ENCODE results near the gene CASP8AP2.
"Not testable (repeated sequence)": the region's sequence is repeated elsewhere in the genome, so short reads cannot be mapped to it uniquely, and the experiment has no call there.

CASP8AP2 gene

GRCh38 chr6:89887452-89888137 is 57.9 kb downstream of the CASP8AP2 start:
- no peaks in the 10 kb centered on the region for H3K9me3 Mint-ChIP-seq
- no peaks in the 10 kb centered on the region for H3K36me3 Mint-ChIP-seq (ENCODE audit: low read depth)
- peaks cover 46% of the 10 kb centered on the region for H3K27me3 Mint-ChIP-seq
- intact Hi-C loops (cut with micrococcal nuclease): no loop called here
- H3K4me1 Mint-ChIP-seq (ENCODE audit: low read depth): no peaks in the 10 kb centered on the region
- H3K4me3 Mint-ChIP-seq: no peak overlapping the region
- H3K27ac Mint-ChIP-seq: no peak overlapping the region

- Mint-ChIP-seq H3K27ac (no peak overlapping the region), H3K36me3 (ENCODE audit: low read depth) (no peaks in the 10 kb centered on the region), H3K4me3 (no peak overlapping the region), H3K27me3 (peaks cover 50% of the 10 kb centered on the region), H3K4me1 (ENCODE audit: low read depth) (no peaks in the 10 kb centered on the region), H3K9me3 (no peaks in the 10 kb centered on the region)
- intact Hi-C loops (cut with micrococcal nuclease): no loop called here
Measured at GRCh38 chr6:89888138-89888514, 58.4 kb downstream of the CASP8AP2 start.

- H3K27me3 Mint-ChIP-seq: peaks cover 52% of the 10 kb centered on the region
- intact Hi-C loops (cut with micrococcal nuclease): no loop called here
Measured at GRCh38 chr6:89888871-89889270, 59.2 kb downstream of the CASP8AP2 start.

GRCh38 chr6:89890845-89891528 is 61.3 kb downstream of the CASP8AP2 start:
- H3K9me3 Mint-ChIP-seq; H3K4me1 Mint-ChIP-seq (ENCODE audit: low read depth); H3K4me3 Mint-ChIP-seq; intact Hi-C loops (cut with micrococcal nuclease); H3K36me3 Mint-ChIP-seq (ENCODE audit: low read depth); H3K27ac Mint-ChIP-seq: not testable (repeated sequence)
- H3K27me3 Mint-ChIP-seq: peaks cover 52% of the 10 kb centered on the region

More at GRCh38 chr6:89888871-89889270, 59.2 kb downstream of the CASP8AP2 start:
- H3K4me1 Mint-ChIP-seq (ENCODE audit: low read depth): no peaks in the 10 kb centered on the region
- no peaks in the 10 kb centered on the region for H3K9me3 Mint-ChIP-seq
- no peaks in the 10 kb centered on the region for H3K36me3 Mint-ChIP-seq (ENCODE audit: low read depth)
- H3K27ac Mint-ChIP-seq: no peak overlapping the region
- H3K4me3 Mint-ChIP-seq: no peak overlapping the region

- H3K4me1 Mint-ChIP-seq (ENCODE audit: low read depth); H3K27ac Mint-ChIP-seq; intact Hi-C loops (cut with micrococcal nuclease); H3K4me3 Mint-ChIP-seq; H3K9me3 Mint-ChIP-seq; H3K36me3 Mint-ChIP-seq (ENCODE audit: low read depth): not testable (repeated sequence)
- H3K27me3 Mint-ChIP-seq: peaks cover 41% of the 10 kb centered on the region
Measured at GRCh38 chr6:89892577-89892976, 62.9 kb downstream of the CASP8AP2 start.

GRCh38 chr6:89894169-89894568 is 64.5 kb downstream of the CASP8AP2 start, which contains the start of gene GJA10:
Gene GJA10 (plus strand): TSS chr6:89894469. CDS start chr6:89894469, 0 bp downstream.
- Mint-ChIP-seq H3K9me3 (no peaks in the 10 kb centered on the region), H3K4me1 (ENCODE audit: low read depth) (no peaks in the 10 kb centered on the region), H3K27me3 (peaks cover 26% of the 10 kb centered on the region), H3K27ac (no peak within 1 kb of the TSS), H3K36me3 (ENCODE audit: low read depth) (no peaks in the 10 kb centered on the region), H3K4me3 (no peak within 1 kb of the TSS)
- intact Hi-C loops (cut with micrococcal nuclease): no loop called here

GRCh38 chr6:89895276-89895874 is 65.7 kb downstream of the CASP8AP2 start:
- Mint-ChIP-seq H3K27me3 (peaks cover 24% of the 10 kb centered on the region), H3K4me1 (ENCODE audit: low read depth) (no peaks in the 10 kb centered on the region), H3K9me3 (no peaks in the 10 kb centered on the region), H3K36me3 (ENCODE audit: low read depth) (no peaks in the 10 kb centered on the region), H3K4me3 (no peak overlapping the region), H3K27ac (no peak overlapping the region)
- intact Hi-C loops (cut with micrococcal nuclease): no loop called here

- peak overlapping the region; percentile 56 for H3K4me3 Mint-ChIP-seq
- H3K9me3 Mint-ChIP-seq; intact Hi-C loops (cut with micrococcal nuclease); H3K27ac Mint-ChIP-seq; H3K36me3 Mint-ChIP-seq (ENCODE audit: low read depth); H3K4me1 Mint-ChIP-seq (ENCODE audit: low read depth); H3K27me3 Mint-ChIP-seq: not testable (repeated sequence)
Measured at GRCh38 chr6:89910001-89910901, 80.6 kb downstream of the CASP8AP2 start.

- Mint-ChIP-seq H3K27ac (no peak overlapping the region), H3K4me3 (no peak overlapping the region), H3K36me3 (ENCODE audit: low read depth) (no peaks in the 10 kb centered on the region), H3K4me1 (ENCODE audit: low read depth) (peaks cover 6% of the 10 kb centered on the region), H3K9me3 (no peaks in the 10 kb centered on the region), H3K27me3 (no peaks in the 10 kb centered on the region)
- intact Hi-C loops (cut with micrococcal nuclease): no loop called here
Measured at GRCh38 chr6:89910902-89911240, 81.2 kb downstream of the CASP8AP2 start.

GRCh38 chr6:89916136-89916920 is 86.6 kb downstream of the CASP8AP2 start:
- peaks cover 13% of the 10 kb centered on the region for H3K9me3 Mint-ChIP-seq
- peaks cover under 1% of the 10 kb centered on the region for H3K4me1 Mint-ChIP-seq (ENCODE audit: low read depth)

GRCh38 chr6:89917216-89917615 is 87.5 kb downstream of the CASP8AP2 start:
- H3K27me3 Mint-ChIP-seq: no peaks in the 10 kb centered on the region
- H3K4me1 Mint-ChIP-seq (ENCODE audit: low read depth): no peaks in the 10 kb centered on the region
- H3K9me3 Mint-ChIP-seq: peaks cover 13% of the 10 kb centered on the region
- intact Hi-C loops (cut with micrococcal nuclease): no loop called here
- H3K27ac Mint-ChIP-seq: no peak overlapping the region
- no peak overlapping the region for H3K4me3 Mint-ChIP-seq
- H3K36me3 Mint-ChIP-seq (ENCODE audit: low read depth): no peaks in the 10 kb centered on the region

More at GRCh38 chr6:89916136-89916920, 86.6 kb downstream of the CASP8AP2 start:
- Mint-ChIP-seq H3K36me3 (ENCODE audit: low read depth) (no peaks in the 10 kb centered on the region), H3K4me3 (no peak overlapping the region), H3K27ac (no peak overlapping the region), H3K27me3 (no peaks in the 10 kb centered on the region)
- intact Hi-C loops (cut with micrococcal nuclease): no loop called here

- Mint-ChIP-seq H3K27me3 (no peaks in the 10 kb centered on the region), H3K4me1 (ENCODE audit: low read depth) (no peaks in the 10 kb centered on the region), H3K27ac (no peak overlapping the region), H3K4me3 (no peak overlapping the region), H3K36me3 (ENCODE audit: low read depth) (no peaks in the 10 kb centered on the region), H3K9me3 (peaks cover 13% of the 10 kb centered on the region)
- intact Hi-C loops (cut with micrococcal nuclease): no loop called here
Measured at GRCh38 chr6:89917801-89918366, 88.2 kb downstream of the CASP8AP2 start.
